Neutrophil (primary cell): Measurements from ENCODE around the gene SS18L1.

ENCODE experiments used
- H3K27ac ChIP-seq: fragments of 200-600 bp; sonication (generic); 2 replicates; pipeline ENCODE4 v1.5.1; 2016; ENCODE audit warnings: mild to moderate bottlenecking, moderate library complexity
- H3K27me3 ChIP-seq: fragments of 200-600 bp; sonication (generic); 2 replicates; pipeline ENCODE4 v1.6.0; 2016; ENCODE audit warnings: mild to moderate bottlenecking
- H3K36me3 ChIP-seq: fragments of 200-600 bp; sonication (generic); 2 replicates; pipeline ENCODE4 v1.5.1; 2017
- H3K4me1 ChIP-seq, 2 experiments: fragments of 200-600 bp in 1 of 2; sonication (generic) in 1 of 2; 1 replicate in 1 of 2; 2 replicates in 1 of 2; pipeline versions ENCODE4 v1.5.1 to v1.6.1; 2013 to 2016; ENCODE audit warnings: low read depth in 1 of 2, low read length in 1 of 2, mild to moderate bottlenecking in 1 of 2, moderate library complexity in 1 of 2; ENCODE audit not compliant: control insufficient read depth in 1 of 2, insufficient read depth in 1 of 2
- H3K4me3 ChIP-seq, 2 experiments: fragments of 200-600 bp in 1 of 2; sonication (generic) in 1 of 2; 1 replicate in 1 of 2; 2 replicates in 1 of 2; pipeline ENCODE4 v1.5.1; 2013 to 2016; ENCODE audit warnings: low read depth in 1 of 2, low read length in 1 of 2, mild to moderate bottlenecking in 1 of 2, moderate library complexity in 1 of 2
- H3K9me3 ChIP-seq: fragments of 200-600 bp; sonication (generic); 2 replicates; pipeline ENCODE4 v1.5.1; 2016
- TF ChIP-seq, protein P1 (sequence below): fragments of 200-600 bp; sonication (generic); IDR thresholded peaks from 2 replicates; pipeline ENCODE4 v1.5.1; 2016; ENCODE audit warnings: antibody characterized with exemption

The SS18L1 gene

DNA sequence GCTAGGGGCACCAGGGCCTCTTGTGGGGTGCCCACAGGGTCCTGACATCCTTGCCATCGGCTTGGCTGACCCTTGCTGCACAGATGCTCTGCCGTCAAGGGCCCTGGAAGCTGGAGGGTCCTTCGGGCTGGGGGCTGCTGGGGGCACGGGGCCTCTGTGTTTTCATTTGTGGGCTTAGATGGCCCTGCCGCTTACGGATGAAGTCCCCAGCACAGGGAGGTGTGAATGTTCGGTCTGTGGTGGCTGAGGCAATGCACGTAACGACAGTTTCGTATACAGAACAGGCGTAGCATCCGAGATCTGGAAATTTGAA, 14.5 kb downstream of the SS18L1 start:
- H3K27ac ChIP-seq = no peak overlapping the region
- no peak overlapping the region for H3K4me3 ChIP-seq
- H3K36me3 ChIP-seq = peaks cover 30% of the 10 kb centered on the region
- peaks cover 0 to 8% of the 10 kb centered on the region in 2 experiments for H3K4me1 ChIP-seq
- TF ChIP-seq, protein P1, sequence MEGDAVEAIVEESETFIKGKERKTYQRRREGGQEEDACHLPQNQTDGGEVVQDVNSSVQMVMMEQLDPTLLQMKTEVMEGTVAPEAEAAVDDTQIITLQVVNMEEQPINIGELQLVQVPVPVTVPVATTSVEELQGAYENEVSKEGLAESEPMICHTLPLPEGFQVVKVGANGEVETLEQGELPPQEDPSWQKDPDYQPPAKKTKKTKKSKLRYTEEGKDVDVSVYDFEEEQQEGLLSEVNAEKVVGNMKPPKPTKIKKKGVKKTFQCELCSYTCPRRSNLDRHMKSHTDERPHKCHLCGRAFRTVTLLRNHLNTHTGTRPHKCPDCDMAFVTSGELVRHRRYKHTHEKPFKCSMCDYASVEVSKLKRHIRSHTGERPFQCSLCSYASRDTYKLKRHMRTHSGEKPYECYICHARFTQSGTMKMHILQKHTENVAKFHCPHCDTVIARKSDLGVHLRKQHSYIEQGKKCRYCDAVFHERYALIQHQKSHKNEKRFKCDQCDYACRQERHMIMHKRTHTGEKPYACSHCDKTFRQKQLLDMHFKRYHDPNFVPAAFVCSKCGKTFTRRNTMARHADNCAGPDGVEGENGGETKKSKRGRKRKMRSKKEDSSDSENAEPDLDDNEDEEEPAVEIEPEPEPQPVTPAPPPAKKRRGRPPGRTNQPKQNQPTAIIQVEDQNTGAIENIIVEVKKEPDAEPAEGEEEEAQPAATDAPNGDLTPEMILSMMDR = no peak
- no peaks in the 10 kb centered on the region for H3K9me3 ChIP-seq
- H3K27me3 ChIP-seq = no peaks in the 10 kb centered on the region

DNA sequence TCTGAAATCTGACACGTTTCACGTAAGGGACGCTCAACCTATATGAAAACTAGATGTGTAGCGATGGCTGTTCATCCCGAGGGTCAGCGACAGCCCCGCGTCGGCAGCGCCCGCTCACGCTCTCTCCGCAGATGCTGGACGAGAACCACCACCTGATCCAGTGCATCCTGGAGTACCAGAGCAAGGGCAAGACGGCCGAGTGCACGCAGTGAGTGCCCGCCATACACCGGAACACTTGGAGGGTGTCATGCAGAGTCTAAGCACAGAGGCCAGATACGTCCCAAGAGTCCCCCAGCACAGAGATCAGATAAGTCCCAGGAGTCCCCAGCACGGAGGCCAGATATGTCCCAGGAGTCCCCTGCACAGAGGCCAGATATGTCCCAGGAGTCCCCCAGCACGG, 15.0 kb downstream of the SS18L1 start:
- Histone ChIP-seq H3K9me3 (no peaks in the 10 kb centered on the region), H3K4me3 (no peak overlapping the region), H3K27me3 (no peaks in the 10 kb centered on the region), H3K36me3 (peaks cover 35% of the 10 kb centered on the region), H3K27ac (no peak overlapping the region), H3K4me1 (peaks cover 0 to 8% of the 10 kb centered on the region in 2 experiments)
- TF ChIP-seq, protein P1 = no peak

- no peak overlapping the region for H3K4me3 ChIP-seq
- H3K9me3 ChIP-seq = no peaks in the 10 kb centered on the region
- TF ChIP-seq, protein P1 = no peak
- no peaks in the 10 kb centered on the region for H3K27me3 ChIP-seq
- no peak overlapping the region for H3K27ac ChIP-seq
- peaks cover 40% of the 10 kb centered on the region for H3K36me3 ChIP-seq
- H3K4me1 ChIP-seq = peaks cover 0 to 8% of the 10 kb centered on the region in 2 experiments
These were observed 15.5 kb downstream of the SS18L1 start for GRCh38 chr20:62159052-62159451.

- Histone ChIP-seq H3K27ac (no peak overlapping the region), H3K4me1 (peaks cover 0 to 8% of the 10 kb centered on the region in 2 experiments), H3K27me3 (no peaks in the 10 kb centered on the region), H3K9me3 (no peaks in the 10 kb centered on the region), H3K36me3 (peaks cover 48% of the 10 kb centered on the region), H3K4me3 (no peak overlapping the region)
- TF ChIP-seq, protein P1 = no peak
These were observed 16.3 kb downstream of the SS18L1 start for GRCh38 chr20:62159839-62160238.

GRCh38 chr20:62160253-62160652, 16.7 kb downstream of the SS18L1 start:
- Histone ChIP-seq H3K36me3 (peaks cover 52% of the 10 kb centered on the region), H3K9me3 (no peaks in the 10 kb centered on the region), H3K4me3 (no peak overlapping the region), H3K27ac (no peak overlapping the region), H3K4me1 (peaks cover 0 to 8% of the 10 kb centered on the region in 2 experiments), H3K27me3 (no peaks in the 10 kb centered on the region)
- TF ChIP-seq, protein P1 = no peak

DNA sequence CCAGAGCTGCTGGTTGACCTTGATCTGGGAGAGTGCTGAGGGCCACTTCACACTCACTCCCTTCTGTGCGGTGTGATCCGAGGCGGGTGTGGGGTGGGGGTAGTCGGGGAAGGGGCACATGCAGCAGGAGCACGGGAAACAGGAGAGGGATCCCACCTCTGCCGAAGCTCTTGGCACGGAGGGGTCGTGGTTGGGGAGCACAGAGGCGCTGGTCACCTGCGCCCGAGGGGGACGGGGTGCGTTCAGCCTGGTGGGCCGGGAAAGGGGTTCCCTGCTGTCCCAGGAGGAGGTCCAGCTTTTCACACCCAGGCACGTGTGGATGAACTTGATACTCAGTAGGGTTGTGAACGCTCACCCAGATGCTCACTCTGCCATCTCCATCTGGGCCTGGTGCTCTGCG, 17.3 kb downstream of the SS18L1 start:
- Histone ChIP-seq H3K36me3 (peaks cover 58% of the 10 kb centered on the region), H3K27me3 (no peaks in the 10 kb centered on the region), H3K9me3 (no peaks in the 10 kb centered on the region), H3K27ac (no peak overlapping the region), H3K4me1 (peaks cover 0 to 8% of the 10 kb centered on the region in 2 experiments), H3K4me3 (no peak overlapping the region)
- TF ChIP-seq, protein P1 = no peak
